Measurements from ENCODE around the gene OXSM. TPM values are rescaled to one million over a fixed set of nuclear protein-coding genes. Genes with fewer than 3 reads are reported as not detected.
A peak's percentile ranks its signal among the peaks of the same experiment; 100 is the strongest.

The OXSM gene
- polyA plus RNA-seq, 1 donor: 17.1 TPM

DNA sequence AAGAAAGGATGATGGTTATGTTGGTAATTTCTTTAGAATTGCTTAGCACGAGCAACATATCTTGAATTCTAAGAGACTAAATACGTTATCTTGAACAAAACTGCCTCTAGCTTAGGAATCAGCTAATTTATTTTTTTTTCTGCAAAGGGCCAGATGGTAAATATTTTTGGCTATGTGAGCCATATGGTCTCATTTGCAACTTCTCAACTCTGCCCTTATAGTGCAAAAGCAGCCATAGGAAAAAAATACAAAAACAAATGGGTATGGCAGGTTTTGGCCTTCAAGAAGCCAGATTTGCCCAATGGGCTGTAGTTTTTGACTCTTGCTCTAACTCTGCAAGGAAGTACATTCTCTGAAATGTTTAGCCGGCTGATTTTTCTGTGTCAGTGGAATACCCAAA is 11.9 kb downstream of the OXSM start:
- no peaks in the 10 kb centered on the region for H3K9me3 ChIP-seq (ENCODE audit: control insufficient read depth, low read depth, low read length)
- H3K27ac ChIP-seq (ENCODE audit: low read length): no peak overlapping the region
- DNase-seq: no peak
- no peaks in the 10 kb centered on the region for H3K36me3 ChIP-seq (ENCODE audit: control insufficient read depth, insufficient read depth, low read length)
- 94% methylated on average over 2 of the region's 3 CpGs for WGBS (ENCODE audit: insufficient coverage, low lambda C conversion rate)
- H3K27me3 ChIP-seq (ENCODE audit: control insufficient read depth, insufficient read depth, low read length): no peaks in the 10 kb centered on the region
- no peak overlapping the region for H3K4me3 ChIP-seq (ENCODE audit: low read length)
- no peaks in the 10 kb centered on the region for H3K4me1 ChIP-seq (ENCODE audit: control insufficient read depth, insufficient read depth, low read length)

DNA sequence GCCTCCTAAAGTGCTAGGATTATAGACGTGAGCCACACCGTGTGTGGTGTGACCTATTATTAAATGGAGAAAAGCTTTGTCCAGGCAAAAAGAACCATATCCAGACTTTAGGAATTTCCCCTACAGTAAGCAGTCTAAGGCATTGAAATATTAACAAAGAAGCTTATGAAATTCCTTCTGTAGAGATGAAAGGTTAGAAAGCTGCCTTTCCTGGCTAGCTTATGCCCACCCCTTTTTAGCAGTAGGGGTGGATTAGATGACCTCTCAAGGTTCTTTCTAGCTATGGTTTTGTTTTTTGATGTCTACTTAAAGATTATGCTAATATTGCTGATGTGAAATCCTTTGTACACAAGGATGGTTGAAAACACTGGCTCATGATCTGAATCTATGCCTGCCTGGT is 13.9 kb downstream of the OXSM start:
- Histone ChIP-seq H3K27me3 (ENCODE audit: control insufficient read depth, insufficient read depth, low read length) (no peaks in the 10 kb centered on the region), H3K4me1 (ENCODE audit: control insufficient read depth, insufficient read depth, low read length) (no peaks in the 10 kb centered on the region), H3K4me3 (ENCODE audit: low read length) (no peak overlapping the region), H3K9me3 (ENCODE audit: control insufficient read depth, low read depth, low read length) (no peaks in the 10 kb centered on the region), H3K27ac (ENCODE audit: low read length) (no peak overlapping the region), H3K36me3 (ENCODE audit: control insufficient read depth, insufficient read depth, low read length) (no peaks in the 10 kb centered on the region)
- no peak for DNase-seq
- no CpG with 5 or more reads among the region's 2 CpGs for WGBS (ENCODE audit: insufficient coverage, low lambda C conversion rate)

DNA sequence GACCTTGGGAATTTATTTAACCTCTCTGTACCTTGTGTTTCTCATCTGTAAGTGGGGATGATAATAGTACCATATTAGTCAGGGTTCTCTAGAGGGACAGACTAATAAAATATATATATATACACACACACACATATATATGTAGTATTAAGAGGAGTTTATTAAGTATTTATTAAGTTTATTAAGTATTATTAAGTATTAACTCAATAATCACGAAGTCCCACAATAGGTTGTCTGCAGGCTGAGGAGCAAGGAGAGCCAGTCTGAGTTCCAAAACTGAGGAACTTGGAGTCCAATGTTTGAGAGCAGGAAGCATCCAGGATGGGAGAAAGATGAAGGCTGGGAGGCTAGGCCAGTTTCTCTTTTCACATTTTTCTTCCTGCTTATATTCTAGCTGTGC is 14.8 kb downstream of the OXSM start:
- Histone ChIP-seq H3K4me1 (ENCODE audit: control insufficient read depth, insufficient read depth, low read length) (no peaks in the 10 kb centered on the region), H3K27ac (ENCODE audit: low read length) (no peak overlapping the region), H3K9me3 (ENCODE audit: control insufficient read depth, low read depth, low read length) (no peaks in the 10 kb centered on the region), H3K27me3 (ENCODE audit: control insufficient read depth, insufficient read depth, low read length) (no peaks in the 10 kb centered on the region), H3K4me3 (ENCODE audit: low read length) (no peak overlapping the region), H3K36me3 (ENCODE audit: control insufficient read depth, insufficient read depth, low read length) (no peaks in the 10 kb centered on the region)
- whole genome bisulfite sequencing (ENCODE audit: insufficient coverage, low lambda C conversion rate): no CpG with 5 or more reads among the region's 1 CpG
- DNase-seq: no peak

DNA sequence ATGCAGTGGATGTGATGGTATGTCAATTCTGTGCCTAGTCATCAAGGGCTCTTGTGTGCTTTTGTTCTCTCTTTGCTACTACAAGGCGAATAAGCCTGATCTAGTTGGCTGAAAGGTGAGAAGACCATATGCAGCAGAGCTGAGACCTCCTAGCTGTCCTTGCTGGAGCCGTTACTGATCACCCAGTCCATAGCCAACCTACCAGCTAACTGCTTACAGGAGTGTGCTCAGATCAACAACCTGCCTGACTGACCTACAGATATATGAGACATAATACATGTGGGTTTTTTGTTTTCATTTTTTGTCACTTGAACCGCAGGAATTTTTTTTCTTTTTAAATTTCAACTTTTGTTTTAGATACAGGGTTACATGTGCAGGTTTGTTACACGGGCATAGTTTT is 22.8 kb downstream of the OXSM start:
- H3K4me1 ChIP-seq (ENCODE audit: control insufficient read depth, insufficient read depth, low read length): peaks cover 2% of the 10 kb centered on the region
- H3K27me3 ChIP-seq (ENCODE audit: control insufficient read depth, insufficient read depth, low read length): no peaks in the 10 kb centered on the region

DNA sequence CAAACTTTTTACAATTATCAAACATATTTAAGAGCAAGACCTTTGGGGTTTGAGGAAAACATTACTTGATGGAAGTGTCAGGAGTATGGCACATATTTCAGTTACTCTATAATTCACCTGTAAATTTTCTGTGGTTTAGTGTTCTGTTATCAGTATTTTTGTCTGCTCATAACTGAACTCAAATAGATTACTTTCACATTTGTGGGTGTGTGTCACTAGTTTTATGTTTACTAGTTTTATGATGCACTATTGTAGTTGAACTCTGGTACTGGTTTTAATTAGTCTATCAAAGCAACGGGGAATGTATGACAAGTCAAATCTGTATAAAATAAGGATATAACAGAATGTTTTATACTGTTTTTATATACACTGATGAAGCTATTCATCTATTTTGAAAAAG is 27.2 kb downstream of the OXSM start:
- peak in 1 of 2 donors; percentile 25 for DNase-seq
- Histone ChIP-seq H3K27ac (ENCODE audit: low read length) (no peak overlapping the region), H3K4me1 (ENCODE audit: control insufficient read depth, insufficient read depth, low read length) (peaks cover 2% of the 10 kb centered on the region), H3K4me3 (ENCODE audit: low read length) (no peak overlapping the region), H3K36me3 (ENCODE audit: control insufficient read depth, insufficient read depth, low read length) (no peaks in the 10 kb centered on the region), H3K27me3 (ENCODE audit: control insufficient read depth, insufficient read depth, low read length) (no peaks in the 10 kb centered on the region), H3K9me3 (ENCODE audit: control insufficient read depth, low read depth, low read length) (peaks cover 3% of the 10 kb centered on the region)
- 0% methylated on average over 1 of the region's 1 CpG for WGBS (ENCODE audit: insufficient coverage, low lambda C conversion rate)

More for the DNA sequence above, 22.8 kb downstream of the OXSM start:
- H3K9me3 ChIP-seq (ENCODE audit: control insufficient read depth, low read depth, low read length): peaks cover 3% of the 10 kb centered on the region
- DNase-seq: no peak
- 100% methylated on average over 1 of the region's 4 CpGs for WGBS (ENCODE audit: insufficient coverage, low lambda C conversion rate)
- H3K4me3 ChIP-seq (ENCODE audit: low read length): no peak overlapping the region
- no peaks in the 10 kb centered on the region for H3K36me3 ChIP-seq (ENCODE audit: control insufficient read depth, insufficient read depth, low read length)
- no peak overlapping the region for H3K27ac ChIP-seq (ENCODE audit: low read length)

DNA sequence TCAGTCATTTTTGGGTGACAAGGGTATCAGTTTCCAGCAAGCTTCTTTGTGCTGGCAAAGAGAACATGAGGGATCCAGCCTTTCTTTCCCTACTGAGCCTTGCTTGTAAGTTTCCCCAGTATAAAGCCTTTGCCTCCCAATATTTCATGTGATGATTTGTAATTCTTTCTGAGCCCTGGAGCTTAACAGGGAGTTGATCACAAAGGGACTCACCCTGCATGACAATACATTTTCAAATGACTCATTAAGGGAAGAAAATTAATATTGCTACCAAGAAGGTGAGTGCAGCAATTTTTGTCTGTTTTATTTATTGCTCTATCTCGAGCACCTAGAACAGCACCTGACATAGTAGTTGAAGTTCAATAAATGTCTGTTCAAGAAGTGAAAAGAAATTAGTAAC is 27.7 kb downstream of the OXSM start:
- Histone ChIP-seq H3K9me3 (ENCODE audit: control insufficient read depth, low read depth, low read length) (peaks cover 3% of the 10 kb centered on the region), H3K27me3 (ENCODE audit: control insufficient read depth, insufficient read depth, low read length) (no peaks in the 10 kb centered on the region), H3K36me3 (ENCODE audit: control insufficient read depth, insufficient read depth, low read length) (no peaks in the 10 kb centered on the region), H3K4me3 (ENCODE audit: low read length) (no peak overlapping the region), H3K27ac (ENCODE audit: low read length) (no peak overlapping the region), H3K4me1 (ENCODE audit: control insufficient read depth, insufficient read depth, low read length) (peaks cover 2% of the 10 kb centered on the region)
- DNase-seq: no peak
- no CpG with 5 or more reads among the region's 1 CpG for WGBS (ENCODE audit: insufficient coverage, low lambda C conversion rate)

DNA sequence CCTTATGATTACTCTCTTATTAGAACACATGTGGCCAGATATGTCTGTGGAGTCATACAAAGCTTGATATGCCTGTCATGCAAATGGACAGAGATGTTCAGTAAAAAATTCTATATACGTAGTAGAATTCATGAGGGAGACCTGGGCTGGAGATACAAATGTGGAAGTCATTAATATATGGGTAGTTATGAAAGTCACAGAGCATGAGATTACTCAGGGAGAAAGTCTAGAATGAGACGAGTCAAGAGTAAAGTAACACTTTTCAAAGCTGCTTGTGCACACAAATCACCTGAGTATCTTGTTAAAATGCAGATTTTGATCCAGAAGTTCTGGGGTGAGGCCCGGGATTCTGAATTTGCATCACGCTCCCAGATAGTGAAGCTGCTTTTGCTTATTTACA is 28.4 kb downstream of the OXSM start:
- Histone ChIP-seq H3K4me3 (ENCODE audit: low read length) (no peak overlapping the region), H3K36me3 (ENCODE audit: control insufficient read depth, insufficient read depth, low read length) (no peaks in the 10 kb centered on the region), H3K9me3 (ENCODE audit: control insufficient read depth, low read depth, low read length) (peaks cover 3% of the 10 kb centered on the region), H3K27ac (ENCODE audit: low read length) (no peak overlapping the region), H3K27me3 (ENCODE audit: control insufficient read depth, insufficient read depth, low read length) (peaks cover 2% of the 10 kb centered on the region), H3K4me1 (ENCODE audit: control insufficient read depth, insufficient read depth, low read length) (peaks cover 2% of the 10 kb centered on the region)
- DNase-seq: no peak
- 50% methylated on average over 2 of the region's 4 CpGs for WGBS (ENCODE audit: insufficient coverage, low lambda C conversion rate)

DNA sequence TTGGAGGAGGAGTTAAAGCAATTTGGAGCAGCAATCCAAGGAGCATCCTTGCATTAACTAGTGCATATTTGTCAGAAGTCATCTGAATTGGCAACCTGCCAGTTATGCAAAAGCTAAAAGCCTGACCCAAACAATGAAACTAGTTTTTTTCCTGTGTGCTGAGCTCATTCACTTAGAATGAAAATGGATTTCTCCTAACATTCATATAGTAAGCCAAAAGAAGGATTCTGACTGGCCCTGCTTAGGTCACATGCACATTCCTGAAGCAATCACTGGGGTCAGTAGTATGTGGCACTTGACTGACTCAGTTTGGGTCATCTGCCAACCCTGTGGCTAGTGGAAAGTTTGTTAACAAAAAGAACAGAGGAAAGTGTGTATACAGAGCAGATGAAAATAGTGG is 30.5 kb downstream of the OXSM start:
- Histone ChIP-seq H3K27ac (ENCODE audit: low read length) (no peak overlapping the region), H3K27me3 (ENCODE audit: control insufficient read depth, insufficient read depth, low read length) (peaks cover 2% of the 10 kb centered on the region), H3K4me1 (ENCODE audit: control insufficient read depth, insufficient read depth, low read length) (peaks cover 2% of the 10 kb centered on the region), H3K9me3 (ENCODE audit: control insufficient read depth, low read depth, low read length) (no peaks in the 10 kb centered on the region), H3K36me3 (ENCODE audit: control insufficient read depth, insufficient read depth, low read length) (no peaks in the 10 kb centered on the region), H3K4me3 (ENCODE audit: low read length) (no peak overlapping the region)
- peak in 1 of 2 donors; percentile 20 for DNase-seq

DNA sequence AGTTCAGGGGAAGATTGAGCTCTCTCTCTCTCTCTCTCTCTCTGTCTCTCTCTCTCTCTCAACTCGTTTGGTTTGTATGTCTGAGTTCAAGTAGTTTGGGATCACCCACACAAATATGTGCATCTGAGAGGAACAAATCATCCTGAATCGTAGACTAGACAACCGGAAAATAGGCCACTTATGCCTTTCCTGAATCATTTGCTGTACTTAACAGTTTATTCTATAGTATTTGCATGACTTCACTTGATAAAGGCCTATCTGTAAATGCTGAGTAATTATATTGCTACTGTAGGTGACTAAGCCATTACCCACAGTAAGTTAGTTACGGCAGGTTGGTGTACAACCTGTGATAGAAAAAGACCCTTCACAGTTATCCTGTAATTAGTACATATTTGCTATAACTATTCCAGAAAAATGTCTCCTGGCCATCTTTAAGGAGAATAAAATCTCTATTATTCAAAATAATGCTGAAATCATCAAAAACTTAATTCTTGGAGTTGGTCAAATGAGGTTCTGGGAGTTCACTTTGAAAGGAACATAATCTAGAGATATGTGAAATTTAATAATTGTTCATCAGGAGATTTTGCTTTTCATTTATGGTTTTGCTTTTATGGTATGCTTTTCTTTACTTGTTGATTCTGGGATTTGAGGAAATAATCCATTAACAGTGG is 31.1 kb downstream of the OXSM start:
- no CpG with 5 or more reads among the region's 4 CpGs for WGBS (ENCODE audit: insufficient coverage, low lambda C conversion rate)
- peaks cover 2% of the 10 kb centered on the region for H3K27me3 ChIP-seq (ENCODE audit: control insufficient read depth, insufficient read depth, low read length)
- no peaks in the 10 kb centered on the region for H3K36me3 ChIP-seq (ENCODE audit: control insufficient read depth, insufficient read depth, low read length)
- no peak overlapping the region for H3K4me3 ChIP-seq (ENCODE audit: low read length)
- no peak overlapping the region for H3K27ac ChIP-seq (ENCODE audit: low read length)
- no peak for DNase-seq
- peaks cover 2% of the 10 kb centered on the region for H3K4me1 ChIP-seq (ENCODE audit: control insufficient read depth, insufficient read depth, low read length)
- H3K9me3 ChIP-seq (ENCODE audit: control insufficient read depth, low read depth, low read length): no peaks in the 10 kb centered on the region

DNA sequence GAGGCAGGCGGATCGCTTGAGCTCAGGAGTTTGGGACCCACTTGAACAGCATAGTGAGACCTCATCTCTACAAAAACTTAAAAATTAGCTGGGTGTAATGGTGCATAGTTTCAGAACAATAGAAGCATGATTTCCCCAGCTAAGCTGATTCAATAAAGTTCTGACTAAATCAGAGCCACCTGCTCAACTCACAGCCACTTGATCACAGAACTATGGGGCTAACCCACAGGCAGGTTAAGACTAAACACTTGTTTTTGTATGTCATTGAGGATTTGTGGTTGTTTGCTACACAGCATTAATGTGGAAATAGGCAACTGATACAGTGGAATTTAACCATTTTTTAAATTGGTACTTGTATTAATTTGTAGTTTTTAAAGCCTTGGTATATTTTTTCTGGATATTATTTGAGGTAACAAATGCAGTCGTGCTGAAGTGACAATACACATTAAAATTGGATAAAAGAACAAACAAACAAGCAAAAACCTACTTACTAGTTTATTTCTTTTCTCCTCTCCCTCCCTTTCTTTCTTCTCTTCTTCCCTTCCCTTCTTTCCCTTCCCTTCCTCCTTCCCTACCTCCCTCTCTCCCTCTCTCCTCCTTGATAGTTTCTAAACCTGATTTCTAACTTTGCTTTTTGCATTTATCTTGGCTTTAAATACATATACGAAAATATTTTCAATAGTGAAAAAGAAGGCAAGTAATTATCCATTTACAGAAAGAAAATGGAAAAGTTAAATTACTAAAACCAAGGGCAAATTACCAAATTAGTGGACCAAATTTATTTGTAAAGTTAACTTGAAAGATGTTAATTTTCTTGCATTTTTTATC is 32.1 kb downstream of the OXSM start:
- Histone ChIP-seq H3K9me3 (ENCODE audit: control insufficient read depth, low read depth, low read length) (no peaks in the 10 kb centered on the region), H3K4me1 (ENCODE audit: control insufficient read depth, insufficient read depth, low read length) (peaks cover 2% of the 10 kb centered on the region), H3K27ac (ENCODE audit: low read length) (no peak overlapping the region), H3K27me3 (ENCODE audit: control insufficient read depth, insufficient read depth, low read length) (peaks cover 2% of the 10 kb centered on the region), H3K4me3 (ENCODE audit: low read length) (no peak overlapping the region), H3K36me3 (ENCODE audit: control insufficient read depth, insufficient read depth, low read length) (no peaks in the 10 kb centered on the region)
- 50% methylated on average over 2 of the region's 4 CpGs for WGBS (ENCODE audit: insufficient coverage, low lambda C conversion rate)
- DNase-seq: no peak

DNA sequence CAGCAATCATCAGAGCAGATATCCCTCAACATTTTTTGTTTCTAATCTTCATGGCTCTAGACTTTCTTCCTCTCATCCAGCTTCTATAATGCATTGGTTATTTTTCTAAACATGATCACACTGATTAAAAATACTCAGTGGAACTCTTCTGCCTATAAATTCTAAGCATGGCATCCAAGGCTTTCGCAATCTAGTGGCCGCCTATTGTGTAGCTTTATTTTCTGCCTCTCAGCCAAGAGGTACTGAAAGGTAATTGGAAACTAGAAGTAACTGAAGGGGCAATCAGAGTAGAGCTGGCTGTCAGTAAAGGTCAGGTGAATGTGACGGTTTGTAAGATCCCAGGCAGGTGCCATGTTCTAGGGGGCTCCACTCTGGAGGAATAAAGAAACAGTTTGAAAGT is 33.4 kb downstream of the OXSM start:
- H3K27me3 ChIP-seq (ENCODE audit: control insufficient read depth, insufficient read depth, low read length): peaks cover 2% of the 10 kb centered on the region
- WGBS (ENCODE audit: insufficient coverage, low lambda C conversion rate): no CpG with 5 or more reads among the region's 3 CpGs
- DNase-seq: no peak
- no peak overlapping the region for H3K4me3 ChIP-seq (ENCODE audit: low read length)
- no peaks in the 10 kb centered on the region for H3K9me3 ChIP-seq (ENCODE audit: control insufficient read depth, low read depth, low read length)
- no peak overlapping the region for H3K27ac ChIP-seq (ENCODE audit: low read length)
- H3K36me3 ChIP-seq (ENCODE audit: control insufficient read depth, insufficient read depth, low read length): no peaks in the 10 kb centered on the region
- H3K4me1 ChIP-seq (ENCODE audit: control insufficient read depth, insufficient read depth, low read length): no peaks in the 10 kb centered on the region
